Breast epithelium (tissue), 3 donors: ENCODE data around the gene RALGPS1.

Experiments
- POLR2A ChIP-seq: fragments of 450-650 bp; IDR thresholded peaks from one replicate; pipeline ENCODE4 v1.6.1; 2016; ENCODE audit warnings: antibody characterized with exemption, mild to moderate bottlenecking, moderate library complexity
- POLR2AphosphoS5 ChIP-seq, 3 donors: sonication (generic); formaldehyde crosslinking; IDR thresholded peaks; one replicate each; pipeline ENCODE4 v1.6.1; 2017; ENCODE audit warnings: antibody characterized with exemption in 3 of 3
- TF ChIP-seq, protein P1 (sequence below), 3 donors: fragments of 450-650 bp; IDR thresholded peaks; one replicate each; pipeline ENCODE4 v1.5.1; 2016 to 2017; ENCODE audit warnings: antibody characterized with exemption in 3 of 3, mild to moderate bottlenecking in 3 of 3, moderate library complexity in 3 of 3

DNA sequence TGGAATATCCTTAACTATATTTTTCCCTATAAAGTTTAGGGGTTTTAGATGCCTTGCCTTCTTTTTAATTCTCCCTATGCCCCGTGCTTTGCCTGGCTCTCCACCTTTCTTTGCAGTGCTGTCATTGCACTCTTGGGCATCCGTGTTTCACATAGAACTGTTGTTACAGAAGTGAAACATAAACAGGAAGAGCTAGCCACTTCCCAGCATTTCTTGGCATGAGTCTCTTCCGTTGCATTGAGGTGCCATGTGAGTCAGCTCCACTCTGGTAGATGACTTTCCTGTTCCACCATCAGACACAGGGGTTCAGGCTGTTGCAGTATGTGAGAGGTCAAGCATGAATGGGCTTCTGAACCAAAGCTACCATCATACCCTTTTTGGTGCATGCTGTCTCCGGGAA lies 134.5 kb downstream of the RALGPS1 start:
- TF ChIP-seq, protein P1, sequence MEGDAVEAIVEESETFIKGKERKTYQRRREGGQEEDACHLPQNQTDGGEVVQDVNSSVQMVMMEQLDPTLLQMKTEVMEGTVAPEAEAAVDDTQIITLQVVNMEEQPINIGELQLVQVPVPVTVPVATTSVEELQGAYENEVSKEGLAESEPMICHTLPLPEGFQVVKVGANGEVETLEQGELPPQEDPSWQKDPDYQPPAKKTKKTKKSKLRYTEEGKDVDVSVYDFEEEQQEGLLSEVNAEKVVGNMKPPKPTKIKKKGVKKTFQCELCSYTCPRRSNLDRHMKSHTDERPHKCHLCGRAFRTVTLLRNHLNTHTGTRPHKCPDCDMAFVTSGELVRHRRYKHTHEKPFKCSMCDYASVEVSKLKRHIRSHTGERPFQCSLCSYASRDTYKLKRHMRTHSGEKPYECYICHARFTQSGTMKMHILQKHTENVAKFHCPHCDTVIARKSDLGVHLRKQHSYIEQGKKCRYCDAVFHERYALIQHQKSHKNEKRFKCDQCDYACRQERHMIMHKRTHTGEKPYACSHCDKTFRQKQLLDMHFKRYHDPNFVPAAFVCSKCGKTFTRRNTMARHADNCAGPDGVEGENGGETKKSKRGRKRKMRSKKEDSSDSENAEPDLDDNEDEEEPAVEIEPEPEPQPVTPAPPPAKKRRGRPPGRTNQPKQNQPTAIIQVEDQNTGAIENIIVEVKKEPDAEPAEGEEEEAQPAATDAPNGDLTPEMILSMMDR (IDR thresholded peaks at IDR 0.05) = peak in 1 of 3 donors; percentile 23
- TF ChIP-seq POLR2A = no peak
- peak; percentile 48 to 63 (median 63) for TF ChIP-seq POLR2AphosphoS5 (IDR thresholded peaks at IDR 0.05)
